Measurements from ENCODE around the gene TATDN2. TPM values are rescaled to one million over a fixed set of nuclear protein-coding genes. Genes with fewer than 3 reads are reported as not detected.

Gene TATDN2
- total and polyA plus RNA-seq, 5 donors from 2014 or later = 10.2 to 86.5 (median 13.2) TPM

DNA sequence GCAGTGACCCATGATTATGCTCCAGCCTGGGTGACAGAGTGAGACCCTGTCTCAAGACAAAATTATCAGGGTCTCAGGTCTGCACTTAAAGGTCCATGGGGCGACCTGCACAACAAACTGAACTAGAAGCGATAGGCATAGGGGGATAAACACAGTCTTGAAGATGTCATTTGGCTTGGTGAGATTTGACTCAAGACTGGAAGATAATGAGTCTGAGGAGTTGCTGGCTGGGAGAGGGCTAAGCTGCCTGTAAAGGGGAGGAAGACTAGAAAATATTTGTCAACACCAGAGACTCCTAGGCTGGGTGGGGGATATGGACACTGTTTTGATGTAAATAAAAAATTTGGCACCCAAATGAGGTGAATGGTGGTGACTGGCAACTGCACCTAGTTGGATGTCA is 24.7 kb downstream of the TATDN2 start:
- DNase-seq = no peak
- Histone ChIP-seq H3K36me3 (ENCODE audit: control insufficient read depth, insufficient read depth, low read length) (peaks cover 57% of the 10 kb centered on the region), H3K27ac (ENCODE audit: insufficient read depth, low read length, poor library complexity, severe bottlenecking) (peak overlapping the region; percentile 36), H3K4me3 (ENCODE audit: low read depth, low read length) (peak overlapping the region; percentile 27), H3K4me1 (ENCODE audit: control insufficient read depth, insufficient read depth, low read length, poor library complexity, severe bottlenecking) (peaks cover 26% of the 10 kb centered on the region), H3K9me3 (ENCODE audit: control insufficient read depth in 2 of 2, low read length in 2 of 2) (no peaks in the 10 kb centered on the region), H3K27me3 (ENCODE audit: control insufficient read depth, insufficient read depth, low read length) (no peaks in the 10 kb centered on the region)
- peaks cover 29 to 76% (median 42%) of the 10 kb centered on the region in 4 donors for H3K4me1 Mint-ChIP-seq
- H3K27ac Mint-ChIP-seq = peak overlapping the region; percentile 85 to 95 (median 91)
- ATAC-seq (ENCODE audit: low read depth in 2 of 2) = no peak
- H3K9me3 Mint-ChIP-seq = no peaks in the 10 kb centered on the region
- peaks cover 35% of the 10 kb centered on the region for H3K36me3 Mint-ChIP-seq
- H3K27me3 Mint-ChIP-seq = no peaks in the 10 kb centered on the region
- peak overlapping the region; percentile 68 to 87 (median 72) for H3K4me3 Mint-ChIP-seq

DNA sequence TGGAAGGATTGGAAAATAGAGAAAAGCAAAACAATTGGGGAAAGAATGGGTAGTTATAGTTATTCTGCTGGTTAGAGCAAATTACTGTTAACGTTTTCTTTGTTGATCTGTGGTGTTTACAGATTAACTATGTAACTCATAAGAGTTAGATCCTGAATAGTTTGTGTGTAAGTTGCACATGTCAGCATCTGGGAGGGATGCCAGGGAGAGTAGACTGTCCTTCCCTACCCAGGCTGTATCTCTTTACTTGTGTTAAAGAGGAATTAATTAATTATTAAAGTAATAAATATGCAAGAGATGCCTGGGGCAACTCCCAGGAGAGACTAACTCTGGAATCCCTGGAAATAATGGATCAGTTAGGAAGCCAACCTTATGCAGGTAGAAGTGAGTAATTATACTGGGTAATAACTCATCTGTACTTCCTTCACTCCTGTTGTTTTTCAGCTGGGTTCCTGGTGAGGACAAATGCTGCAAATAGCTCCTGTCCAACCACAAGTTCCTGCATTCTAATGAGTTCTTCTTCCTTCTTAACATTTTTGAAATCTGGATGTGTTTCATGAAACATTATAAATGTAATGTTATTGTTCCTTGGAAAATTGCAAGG is 25.5 kb downstream of the TATDN2 start:
- ATAC-seq (ENCODE audit: low read depth in 2 of 2) = no peak
- no peak for DNase-seq
- H3K4me1 Mint-ChIP-seq = peaks cover 22 to 69% (median 38%) of the 10 kb centered on the region in 4 donors
- H3K27ac ChIP-seq (ENCODE audit: insufficient read depth, low read length, poor library complexity, severe bottlenecking) = peak overlapping the region; percentile 36
- H3K9me3 ChIP-seq (ENCODE audit: control insufficient read depth in 2 of 2, low read length in 2 of 2) = no peaks in the 10 kb centered on the region
- peaks cover 61% of the 10 kb centered on the region for H3K36me3 ChIP-seq (ENCODE audit: control insufficient read depth, insufficient read depth, low read length)
- H3K9me3 Mint-ChIP-seq = no peaks in the 10 kb centered on the region
- H3K4me1 ChIP-seq (ENCODE audit: control insufficient read depth, insufficient read depth, low read length, poor library complexity, severe bottlenecking) = peaks cover 23% of the 10 kb centered on the region
- H3K27me3 Mint-ChIP-seq = no peaks in the 10 kb centered on the region
- peaks cover 34% of the 10 kb centered on the region for H3K36me3 Mint-ChIP-seq
- peak overlapping the region; percentile 68 to 87 (median 72) for H3K4me3 Mint-ChIP-seq
- no peaks in the 10 kb centered on the region for H3K27me3 ChIP-seq (ENCODE audit: control insufficient read depth, insufficient read depth, low read length)
- peak overlapping the region; percentile 27 for H3K4me3 ChIP-seq (ENCODE audit: low read depth, low read length)
- peak overlapping the region; percentile 85 to 95 (median 91) for H3K27ac Mint-ChIP-seq

DNA sequence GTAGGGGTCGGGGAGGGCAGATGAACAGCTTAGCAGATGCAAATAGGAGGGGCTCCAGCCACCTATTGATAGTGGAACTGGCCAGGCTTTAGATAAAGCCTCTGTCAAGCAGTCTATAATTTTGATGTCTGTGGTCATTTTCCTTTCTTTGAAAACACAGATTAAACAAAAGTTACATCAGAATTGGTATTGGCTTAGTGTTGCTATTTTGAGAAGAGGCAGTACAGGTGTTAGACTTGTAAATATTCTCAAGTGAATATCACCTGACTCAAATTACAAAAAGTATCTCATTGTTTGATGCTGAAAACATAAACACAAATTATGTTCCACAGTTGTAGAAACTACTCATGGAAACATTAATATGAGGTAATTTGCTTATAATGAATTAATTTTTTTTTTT is 26.3 kb downstream of the TATDN2 start:
- Mint-ChIP-seq H3K27ac (peak overlapping the region; percentile 62 to 85 (median 68)), H3K4me1 (peaks cover 16 to 62% (median 35%) of the 10 kb centered on the region in 4 donors), H3K27me3 (no peaks in the 10 kb centered on the region), H3K36me3 (peaks cover 32% of the 10 kb centered on the region), H3K4me3 (peak overlapping the region in 2 of 4 donors; percentile 55), H3K9me3 (no peaks in the 10 kb centered on the region)
- peak overlapping the region; percentile 27 for H3K4me3 ChIP-seq (ENCODE audit: low read depth, low read length)
- DNase-seq (no peak), ATAC-seq (ENCODE audit: low read depth in 2 of 2) (no peak)
- no peaks in the 10 kb centered on the region for H3K27me3 ChIP-seq (ENCODE audit: control insufficient read depth, insufficient read depth, low read length)
- peaks cover 61% of the 10 kb centered on the region for H3K36me3 ChIP-seq (ENCODE audit: control insufficient read depth, insufficient read depth, low read length)
- no peak overlapping the region for H3K27ac ChIP-seq (ENCODE audit: insufficient read depth, low read length, poor library complexity, severe bottlenecking)
- H3K9me3 ChIP-seq (ENCODE audit: control insufficient read depth in 2 of 2, low read length in 2 of 2) = no peaks in the 10 kb centered on the region
- peaks cover 23% of the 10 kb centered on the region for H3K4me1 ChIP-seq (ENCODE audit: control insufficient read depth, insufficient read depth, low read length, poor library complexity, severe bottlenecking)

DNA sequence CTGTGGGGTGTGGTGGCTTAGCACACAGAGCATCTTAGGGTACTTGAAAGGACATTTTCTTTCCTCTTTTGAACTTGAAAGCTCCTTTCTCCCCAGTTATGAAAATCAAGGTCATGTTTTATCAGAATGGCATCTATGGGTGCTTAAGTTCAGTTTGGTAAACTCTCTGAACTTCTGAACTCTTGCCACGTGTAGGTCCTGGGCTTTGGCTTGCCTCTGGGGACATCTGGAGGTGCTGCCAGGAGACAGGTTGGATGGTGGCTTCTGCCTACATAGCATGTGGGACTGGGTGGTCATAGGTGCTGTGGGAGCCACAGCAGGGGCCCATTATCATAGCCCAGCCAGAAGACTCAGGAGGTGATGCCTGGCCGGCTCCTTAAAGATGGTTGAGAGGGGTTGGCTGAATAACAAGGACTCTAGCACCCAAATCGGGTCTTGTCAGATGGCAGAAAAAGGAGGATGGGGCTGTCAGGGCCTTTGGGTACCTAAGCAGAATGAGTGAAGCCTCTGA is 28.9 kb downstream of the TATDN2 start:
- Mint-ChIP-seq H3K36me3 (peaks cover 18% of the 10 kb centered on the region), H3K27ac (peak overlapping the region in 2 of 3 donors; percentile 56 to 66)
- no peak for ATAC-seq (ENCODE audit: low read depth in 2 of 2)

DNA sequence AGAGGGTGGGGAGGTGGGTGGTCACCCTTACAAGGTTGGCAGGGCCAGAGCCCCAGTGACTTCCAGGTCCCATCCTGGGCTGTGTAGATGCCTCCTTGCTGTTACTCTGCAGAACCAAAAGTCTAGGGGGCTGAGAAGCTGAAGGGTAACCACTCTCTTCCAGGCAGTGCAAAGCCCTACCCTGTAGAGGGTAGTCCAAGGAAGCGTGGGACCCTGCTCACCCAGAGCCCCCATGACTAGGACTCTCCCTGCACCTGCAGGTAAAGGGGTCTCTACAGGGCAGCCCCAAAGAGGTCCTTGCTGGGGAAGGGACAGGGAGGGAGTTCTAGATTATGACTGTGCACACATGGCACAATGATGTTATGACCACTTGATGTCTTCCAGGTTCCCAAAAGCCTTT is 30.2 kb downstream of the TATDN2 start:
- ATAC-seq (ENCODE audit: low read depth in 2 of 2) (no peak), DNase-seq (no peak)
- H3K36me3 Mint-ChIP-seq = peaks cover 11% of the 10 kb centered on the region
- peak overlapping the region in 2 of 3 donors; percentile 38 to 71 for H3K27ac Mint-ChIP-seq
- peaks cover 10 to 44% (median 32%) of the 10 kb centered on the region in 4 donors for H3K4me1 Mint-ChIP-seq
- peaks cover 70% of the 10 kb centered on the region for H3K36me3 ChIP-seq (ENCODE audit: control insufficient read depth, insufficient read depth, low read length)
- no peaks in the 10 kb centered on the region for H3K9me3 Mint-ChIP-seq
- H3K27me3 Mint-ChIP-seq = no peaks in the 10 kb centered on the region
- no peaks in the 10 kb centered on the region for H3K27me3 ChIP-seq (ENCODE audit: control insufficient read depth, insufficient read depth, low read length)
- peaks cover 12% of the 10 kb centered on the region for H3K4me1 ChIP-seq (ENCODE audit: control insufficient read depth, insufficient read depth, low read length, poor library complexity, severe bottlenecking)
- no peaks in the 10 kb centered on the region for H3K9me3 ChIP-seq (ENCODE audit: control insufficient read depth in 2 of 2, low read length in 2 of 2)
- H3K27ac ChIP-seq (ENCODE audit: insufficient read depth, low read length, poor library complexity, severe bottlenecking) = no peak overlapping the region
- no peak overlapping the region for H3K4me3 ChIP-seq (ENCODE audit: low read depth, low read length)
- no peak overlapping the region for H3K4me3 Mint-ChIP-seq

More for the DNA sequence above, 28.9 kb downstream of the TATDN2 start:
- H3K4me1 ChIP-seq (ENCODE audit: control insufficient read depth, insufficient read depth, low read length, poor library complexity, severe bottlenecking) = peaks cover 20% of the 10 kb centered on the region
- no peaks in the 10 kb centered on the region for H3K9me3 ChIP-seq (ENCODE audit: control insufficient read depth in 2 of 2, low read length in 2 of 2)
- H3K4me3 Mint-ChIP-seq = no peak overlapping the region
- no peaks in the 10 kb centered on the region for H3K27me3 ChIP-seq (ENCODE audit: control insufficient read depth, insufficient read depth, low read length)
- no peak overlapping the region for H3K27ac ChIP-seq (ENCODE audit: insufficient read depth, low read length, poor library complexity, severe bottlenecking)
- peaks cover 62% of the 10 kb centered on the region for H3K36me3 ChIP-seq (ENCODE audit: control insufficient read depth, insufficient read depth, low read length)
- H3K9me3 Mint-ChIP-seq = no peaks in the 10 kb centered on the region
- no peak overlapping the region for H3K4me3 ChIP-seq (ENCODE audit: low read depth, low read length)
- H3K27me3 Mint-ChIP-seq = no peaks in the 10 kb centered on the region
- no peak for DNase-seq
- peaks cover 16 to 48% (median 34%) of the 10 kb centered on the region in 4 donors for H3K4me1 Mint-ChIP-seq

DNA sequence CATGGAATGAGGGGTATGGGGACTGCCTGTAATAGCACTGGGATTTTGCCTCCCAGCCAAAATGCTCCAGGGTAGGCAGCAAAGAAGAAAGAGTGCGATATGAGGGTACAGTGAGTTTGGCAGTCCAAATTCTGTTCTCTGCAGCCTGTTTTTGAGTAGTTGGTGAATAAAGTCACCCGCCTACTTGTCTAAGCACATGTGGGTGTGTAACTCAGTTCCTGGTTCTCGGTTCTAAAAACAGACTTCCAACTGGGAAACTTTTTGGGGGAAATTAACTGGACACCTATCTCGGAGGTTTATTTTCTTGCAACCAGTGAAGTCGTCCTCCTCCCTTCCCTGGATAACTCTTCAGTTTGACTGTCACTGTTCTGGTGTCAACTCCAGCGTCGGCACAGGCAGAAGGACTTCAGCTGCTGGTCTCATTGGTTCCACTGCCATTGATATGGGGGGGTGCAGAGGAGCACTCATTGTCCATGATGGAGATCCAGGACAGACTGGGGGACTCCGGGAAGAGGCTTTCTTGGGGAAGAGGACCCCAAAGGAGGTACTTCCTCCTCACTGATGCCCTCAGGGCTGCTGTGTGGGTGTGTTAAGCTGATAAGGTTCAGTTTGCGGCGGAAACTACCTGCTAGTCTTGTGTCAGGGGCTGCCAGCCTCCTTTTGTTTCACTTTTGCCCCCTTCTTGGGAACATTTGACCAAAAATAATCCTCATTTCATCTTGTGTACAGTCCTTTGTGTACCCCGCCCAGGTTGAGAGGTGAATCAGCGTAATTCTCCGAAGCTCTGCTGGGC is 31.3 kb downstream of the TATDN2 start:
- H3K27ac ChIP-seq (ENCODE audit: insufficient read depth, low read length, poor library complexity, severe bottlenecking) = no peak overlapping the region
- no peak overlapping the region for H3K4me3 Mint-ChIP-seq
- no peaks in the 10 kb centered on the region for H3K9me3 Mint-ChIP-seq
- H3K27ac Mint-ChIP-seq = peak overlapping the region in 1 of 3 donors; percentile 51
- ATAC-seq (ENCODE audit: low read depth in 2 of 2) (no peak), DNase-seq (no peak)
- no peak overlapping the region for H3K4me3 ChIP-seq (ENCODE audit: low read depth, low read length)
- peaks cover 6 to 44% (median 31%) of the 10 kb centered on the region in 4 donors for H3K4me1 Mint-ChIP-seq
- H3K9me3 ChIP-seq (ENCODE audit: control insufficient read depth in 2 of 2, low read length in 2 of 2) = no peaks in the 10 kb centered on the region
- H3K4me1 ChIP-seq (ENCODE audit: control insufficient read depth, insufficient read depth, low read length, poor library complexity, severe bottlenecking) = peaks cover 12% of the 10 kb centered on the region
- H3K36me3 ChIP-seq (ENCODE audit: control insufficient read depth, insufficient read depth, low read length) = peaks cover 72% of the 10 kb centered on the region
- H3K27me3 ChIP-seq (ENCODE audit: control insufficient read depth, insufficient read depth, low read length) = no peaks in the 10 kb centered on the region
- H3K36me3 Mint-ChIP-seq = peaks cover 9% of the 10 kb centered on the region
- no peaks in the 10 kb centered on the region for H3K27me3 Mint-ChIP-seq

DNA sequence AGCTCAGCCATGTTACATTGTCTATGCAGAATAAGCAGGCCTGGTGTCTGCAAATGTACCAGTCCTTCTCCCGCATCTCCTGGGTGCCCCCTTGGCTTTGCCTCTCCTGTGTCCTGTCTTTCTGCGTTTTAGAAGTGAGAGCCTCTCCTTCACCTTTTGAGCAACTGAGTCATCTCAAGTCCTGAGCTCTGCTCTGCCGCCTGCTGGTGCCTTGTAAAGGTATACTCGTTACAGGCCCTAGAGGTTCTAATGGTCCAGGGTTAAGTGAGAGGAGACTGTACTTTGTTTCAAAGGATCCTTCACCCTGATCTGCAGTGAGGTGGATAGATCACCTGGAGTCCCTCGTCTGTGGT is 31.9 kb downstream of the TATDN2 start:
- peaks cover 5 to 48% (median 30%) of the 10 kb centered on the region in 4 donors for H3K4me1 Mint-ChIP-seq
- no peak overlapping the region for H3K4me3 Mint-ChIP-seq
- no peaks in the 10 kb centered on the region for H3K27me3 Mint-ChIP-seq
- Histone ChIP-seq H3K36me3 (ENCODE audit: control insufficient read depth, insufficient read depth, low read length) (peaks cover 71% of the 10 kb centered on the region), H3K4me3 (ENCODE audit: low read depth, low read length) (no peak overlapping the region), H3K4me1 (ENCODE audit: control insufficient read depth, insufficient read depth, low read length, poor library complexity, severe bottlenecking) (peaks cover 17% of the 10 kb centered on the region), H3K9me3 (ENCODE audit: control insufficient read depth in 2 of 2, low read length in 2 of 2) (no peaks in the 10 kb centered on the region), H3K27ac (ENCODE audit: insufficient read depth, low read length, poor library complexity, severe bottlenecking) (no peak overlapping the region), H3K27me3 (ENCODE audit: control insufficient read depth, insufficient read depth, low read length) (no peaks in the 10 kb centered on the region)
- H3K9me3 Mint-ChIP-seq = no peaks in the 10 kb centered on the region
- peak overlapping the region in 1 of 3 donors; percentile 51 for H3K27ac Mint-ChIP-seq
- H3K36me3 Mint-ChIP-seq = peaks cover 9% of the 10 kb centered on the region
- ATAC-seq (ENCODE audit: low read depth in 2 of 2) (no peak), DNase-seq (peak in 1 of 3 donors; percentile 18)
